NCI-H524 (cell line): ENCODE results near the gene GNG12.
"Not testable (repeated sequence)": the region's sequence is repeated elsewhere in the genome, so short reads cannot be mapped to it uniquely, and the experiment has no call there.

ENCODE experiments used
- DNase-seq, 2 experiments: peaks; one replicate each; lab custom pipeline; 2025; lab: John Stamatoyannopoulos, UW

The GNG12 gene

DNA sequence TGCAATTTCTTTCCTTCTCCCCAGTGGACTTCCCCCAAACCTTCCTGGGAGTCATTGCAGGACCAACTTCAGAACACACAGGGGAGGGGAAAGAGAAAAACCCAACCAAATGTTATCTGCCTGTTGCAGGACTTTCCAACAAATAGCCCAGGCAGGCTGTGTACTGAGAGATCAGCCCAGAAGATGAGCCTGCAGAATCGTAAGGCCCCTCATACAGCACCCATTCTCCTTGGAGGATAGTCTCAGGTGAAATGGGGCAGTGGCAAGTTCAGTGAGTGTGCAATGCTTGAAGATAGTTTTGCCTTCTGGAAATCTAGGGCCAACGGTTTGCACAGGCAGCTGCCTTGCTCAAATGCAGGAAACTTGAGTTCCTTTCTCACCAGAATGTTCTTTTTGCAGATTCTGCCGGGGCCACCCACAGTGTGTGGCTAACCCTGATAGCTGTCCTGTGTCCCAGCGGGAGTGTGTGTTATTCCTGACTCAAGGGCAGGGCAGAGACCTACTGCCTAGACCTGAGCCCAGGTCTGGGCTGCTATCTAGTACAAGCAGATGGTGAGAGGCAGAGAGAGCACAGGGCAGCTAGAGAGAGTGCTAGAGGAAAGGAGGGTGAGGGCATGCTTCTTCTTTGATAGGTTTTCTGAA, 99.5 kb downstream of the GNG12 start:
- no peak for DNase-seq

- DNase-seq, result peak in 1 of 2 experiments; percentile 8
Measured at GRCh38 chr1:67732750-67733151, 100.5 kb downstream of the GNG12 start.

GRCh38 chr1:67731322-67731721, 101.9 kb downstream of the GNG12 start:
- DNase-seq, result no peak

DNA sequence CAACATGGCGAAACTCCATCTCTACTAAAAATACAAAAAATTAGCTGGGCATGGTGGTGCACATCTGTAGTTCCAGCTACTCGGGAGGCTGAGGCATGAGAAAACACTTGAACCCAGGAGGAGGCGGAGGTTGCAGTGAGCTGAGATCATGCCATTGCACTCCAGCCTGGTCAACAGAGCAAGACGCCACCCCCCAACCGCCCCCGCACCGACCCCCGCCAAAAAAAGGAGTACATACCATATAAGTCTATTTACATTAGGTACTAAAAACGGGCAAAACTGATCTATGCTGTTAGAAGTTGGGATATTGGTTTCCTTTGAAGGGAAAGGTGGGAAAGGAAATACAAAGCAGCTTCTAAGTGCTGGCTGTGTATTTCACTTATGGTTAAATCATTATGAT, 103.0 kb downstream of the GNG12 start:
- not testable (repeated sequence) for DNase-seq

DNA sequence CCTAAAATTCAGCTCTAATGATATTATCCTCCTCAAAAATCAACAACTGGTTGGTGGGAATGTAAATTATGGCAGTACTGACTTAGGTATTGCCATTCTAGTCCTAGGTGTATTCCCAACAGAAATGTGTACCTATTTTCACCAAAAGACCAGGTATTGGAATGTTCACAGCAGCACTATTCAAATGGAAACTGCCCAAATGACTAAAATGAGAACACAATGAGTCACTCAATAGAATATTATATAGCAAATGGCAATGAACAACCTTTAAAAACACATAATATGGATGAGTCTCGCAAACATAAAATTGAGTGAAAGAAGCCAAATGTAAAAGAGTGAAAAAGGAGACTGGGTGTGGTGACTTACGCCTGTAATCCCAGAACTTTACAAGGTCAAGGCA, 103.4 kb downstream of the GNG12 start:
- no peak for DNase-seq

DNA sequence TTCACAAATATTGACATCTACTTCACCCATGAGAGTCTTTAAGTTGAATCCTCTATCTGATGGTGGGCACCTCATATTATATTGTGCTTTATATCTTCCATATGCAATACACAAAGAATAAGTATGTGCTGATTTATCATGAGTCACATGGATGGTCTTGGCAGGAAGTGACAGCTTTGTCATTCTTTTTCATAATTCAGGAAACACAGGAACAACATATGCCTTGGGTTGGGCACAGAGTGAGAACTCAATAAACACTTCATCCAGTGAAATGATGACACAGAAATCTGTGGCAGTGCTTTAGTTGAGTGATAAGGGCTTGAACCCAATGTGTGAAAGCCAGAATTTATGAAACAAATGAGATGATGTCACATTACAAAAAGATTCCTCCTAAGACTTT, 107.0 kb downstream of the GNG12 start:
- DNase-seq, result no peak

- no peak for DNase-seq
Measured at GRCh38 chr1:67724928-67725560, 108.2 kb downstream of the GNG12 start.

DNA sequence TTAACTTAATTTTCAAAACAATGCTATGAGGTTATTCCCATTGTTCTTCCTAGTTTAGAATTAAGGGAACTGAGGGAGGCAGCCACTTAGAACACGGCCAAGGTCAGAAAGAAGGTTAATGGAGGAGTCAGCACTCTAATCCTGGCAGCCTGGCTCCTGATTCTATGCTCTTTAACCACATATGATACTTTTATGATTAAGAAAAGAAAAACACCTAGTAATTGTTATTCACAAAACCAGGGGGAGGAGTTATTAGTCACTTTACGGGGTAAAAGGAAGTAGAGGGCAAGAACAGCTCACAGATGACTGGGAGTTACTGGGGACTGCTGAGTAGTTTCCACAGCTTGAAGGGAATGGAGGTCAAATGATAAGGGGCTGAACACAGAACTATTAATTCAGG, 109.6 kb downstream of the GNG12 start:
- DNase-seq, result no peak

DNA sequence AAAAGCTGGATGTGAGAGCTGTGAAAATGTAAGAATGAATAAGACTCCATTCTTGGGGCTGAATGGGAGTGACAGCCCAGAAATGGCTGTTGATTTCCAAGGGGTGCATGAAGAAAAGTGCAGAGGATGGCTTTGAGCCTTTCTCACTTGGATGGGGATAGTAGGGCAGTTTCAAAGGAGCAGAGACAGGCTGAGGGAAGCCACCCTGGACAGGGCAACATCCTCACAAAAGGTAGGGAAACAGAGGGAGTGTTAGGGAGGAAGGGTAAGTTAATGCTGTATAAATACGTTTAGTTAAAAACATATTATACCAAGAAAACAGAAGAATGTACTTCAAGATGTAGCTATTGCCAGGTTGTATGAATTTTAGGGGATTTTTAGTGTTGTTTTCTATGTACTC, 110.1 kb downstream of the GNG12 start:
- no peak for DNase-seq

- DNase-seq, result no peak
Measured at GRCh38 chr1:67722292-67722944, 110.8 kb downstream of the GNG12 start.

GRCh38 chr1:67721650-67722291, 111.5 kb downstream of the GNG12 start:
- DNase-seq, result no peak

DNA sequence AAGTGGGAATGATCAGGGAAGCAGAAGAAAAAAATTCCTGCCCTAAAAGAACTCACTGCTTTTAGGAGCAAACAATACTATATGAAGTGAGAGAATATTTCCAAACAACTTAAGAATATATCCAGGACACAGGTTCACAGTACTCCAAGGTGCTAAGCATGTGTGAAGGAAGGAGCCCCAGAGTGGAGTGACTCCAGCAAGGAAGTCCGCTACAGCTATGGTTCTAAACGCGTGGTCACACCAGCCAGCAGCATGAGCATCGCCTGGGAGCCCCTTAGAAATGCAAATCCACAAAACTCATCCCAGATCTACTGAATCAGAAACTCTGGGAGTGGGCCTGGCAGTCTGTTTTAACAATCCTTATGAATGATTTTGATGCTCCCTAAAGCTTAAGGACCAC, 112.2 kb downstream of the GNG12 start:
- DNase-seq, result no peak

GRCh38 chr1:67719329-67720196, 113.7 kb downstream of the GNG12 start:
- DNase-seq, result no peak

GRCh38 chr1:67717876-67718275, 115.4 kb downstream of the GNG12 start:
- no peak for DNase-seq

- no peak for DNase-seq
Measured at GRCh38 chr1:67716800-67717199, 116.5 kb downstream of the GNG12 start.

DNA sequence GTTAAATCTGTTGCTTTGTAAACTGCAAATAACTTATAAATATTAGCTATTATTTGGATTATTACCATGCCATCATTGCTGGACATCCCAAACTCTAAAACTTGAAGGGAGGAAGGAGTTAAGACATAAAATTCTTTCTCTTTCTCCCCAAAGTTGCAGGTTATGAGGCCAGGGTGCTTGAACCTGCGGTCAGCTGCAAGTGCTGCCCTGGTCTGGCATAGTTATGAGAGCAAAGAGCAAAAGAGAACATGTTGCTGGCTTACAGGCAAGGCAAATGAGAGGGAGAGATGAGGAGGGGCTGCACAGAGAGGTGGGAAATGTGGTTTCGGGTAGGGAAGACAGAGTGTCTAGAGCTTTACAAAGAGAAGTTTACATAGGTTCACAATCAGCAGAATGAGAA, 117.4 kb downstream of the GNG12 start:
- DNase-seq, result no peak

GRCh38 chr1:67713057-67713846, 120.0 kb downstream of the GNG12 start:
- peak in 1 of 2 experiments; percentile 18 for DNase-seq

GRCh38 chr1:67711855-67712212, 121.4 kb downstream of the GNG12 start:
- DNase-seq, result no peak

DNA sequence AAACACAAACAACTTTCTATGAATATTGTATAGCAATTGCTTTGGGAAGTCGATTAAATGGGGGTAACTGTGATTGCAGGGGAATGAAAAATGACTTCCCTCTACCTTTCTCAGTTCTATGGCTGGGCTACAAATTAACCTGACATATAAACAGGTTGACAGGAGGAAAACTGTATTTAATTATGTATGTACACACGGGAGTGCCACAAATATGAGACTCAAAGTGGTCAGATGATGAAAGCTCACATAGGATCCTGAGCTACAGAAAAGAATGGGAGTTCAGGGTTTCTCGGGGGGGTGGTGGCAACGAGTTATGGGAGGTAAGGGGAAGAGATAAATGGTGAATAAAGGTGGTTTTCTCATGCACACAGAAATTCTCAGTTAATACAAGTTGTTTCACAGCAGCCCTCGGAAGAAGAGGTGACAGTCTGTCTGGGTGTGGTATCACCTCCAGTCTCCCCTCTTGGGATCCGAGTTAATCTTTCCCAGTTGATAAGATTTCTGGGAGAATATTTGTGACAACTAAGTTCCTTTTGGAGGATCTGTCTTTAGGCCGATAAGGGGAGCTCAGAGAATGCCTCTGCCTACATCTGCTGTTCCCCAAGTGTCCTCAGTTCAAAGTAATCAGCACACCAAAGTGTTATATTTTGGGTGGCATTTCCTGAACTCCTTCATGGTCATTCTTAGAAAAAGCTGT, 122.0 kb downstream of the GNG12 start:
- no peak for DNase-seq

- DNase-seq, result no peak
Measured at GRCh38 chr1:67710417-67710816, 122.8 kb downstream of the GNG12 start.

- DNase-seq, result no peak
Measured at GRCh38 chr1:67708606-67709005, 124.7 kb downstream of the GNG12 start.
